ENCODE results near the gene STX18. TPM values are rescaled to one million over a fixed set of nuclear protein-coding genes. Genes with fewer than 3 reads are reported as not detected.
"Not testable (repeated sequence)": the region's sequence is repeated elsewhere in the genome, so short reads cannot be mapped to it uniquely, and the experiment has no call there.

STX18 gene
- total RNA-seq, 1 donor from 2014 or later, result 24.0 TPM

- H3K36me3 ChIP-seq (ENCODE audit: insufficient read depth, low read length), result no peaks in the 10 kb centered on the region
- no peak overlapping the region for H3K27ac Mint-ChIP-seq (ENCODE audit: unreplicated experiment)
- peaks cover 4% of the 10 kb centered on the region for H3K4me1 Mint-ChIP-seq (ENCODE audit: low read depth, unreplicated experiment)
- peak overlapping the region; percentile 48 for H3K4me3 Mint-ChIP-seq (ENCODE audit: unreplicated experiment)
- no peaks in the 10 kb centered on the region for H3K27me3 Mint-ChIP-seq (ENCODE audit: low read depth, unreplicated experiment)
- H3K9me3 ChIP-seq (ENCODE audit: insufficient read depth, low read depth, low read length), result no peaks in the 10 kb centered on the region
- peak overlapping the region; percentile 56 for H3K4me3 ChIP-seq (ENCODE audit: insufficient read depth, low read depth, low read length)
- peaks cover 6% of the 10 kb centered on the region for H3K9me3 Mint-ChIP-seq (ENCODE audit: unreplicated experiment)
- peak overlapping the region; percentile 96 for H2AFZ ChIP-seq (ENCODE audit: low read depth, low read length)
- peaks cover 6% of the 10 kb centered on the region for H3K36me3 Mint-ChIP-seq (ENCODE audit: low read depth, unreplicated experiment)
- no peaks in the 10 kb centered on the region for H4K20me1 ChIP-seq (ENCODE audit: insufficient read depth, low read length)
- H3K4me2 ChIP-seq (ENCODE audit: low read length), result peak overlapping the region; percentile 87
- peaks cover 4% of the 10 kb centered on the region for H3K4me1 ChIP-seq (ENCODE audit: insufficient read depth, low read length)
- peak overlapping the region; percentile 27 for H3K27ac ChIP-seq (ENCODE audit: low read depth, low read length)
- TF ChIP-seq EZH2 (IDR thresholded peaks at IDR 0.05; ENCODE audit: insufficient read depth, low read length), result no peak
- TF ChIP-seq, protein P1, sequence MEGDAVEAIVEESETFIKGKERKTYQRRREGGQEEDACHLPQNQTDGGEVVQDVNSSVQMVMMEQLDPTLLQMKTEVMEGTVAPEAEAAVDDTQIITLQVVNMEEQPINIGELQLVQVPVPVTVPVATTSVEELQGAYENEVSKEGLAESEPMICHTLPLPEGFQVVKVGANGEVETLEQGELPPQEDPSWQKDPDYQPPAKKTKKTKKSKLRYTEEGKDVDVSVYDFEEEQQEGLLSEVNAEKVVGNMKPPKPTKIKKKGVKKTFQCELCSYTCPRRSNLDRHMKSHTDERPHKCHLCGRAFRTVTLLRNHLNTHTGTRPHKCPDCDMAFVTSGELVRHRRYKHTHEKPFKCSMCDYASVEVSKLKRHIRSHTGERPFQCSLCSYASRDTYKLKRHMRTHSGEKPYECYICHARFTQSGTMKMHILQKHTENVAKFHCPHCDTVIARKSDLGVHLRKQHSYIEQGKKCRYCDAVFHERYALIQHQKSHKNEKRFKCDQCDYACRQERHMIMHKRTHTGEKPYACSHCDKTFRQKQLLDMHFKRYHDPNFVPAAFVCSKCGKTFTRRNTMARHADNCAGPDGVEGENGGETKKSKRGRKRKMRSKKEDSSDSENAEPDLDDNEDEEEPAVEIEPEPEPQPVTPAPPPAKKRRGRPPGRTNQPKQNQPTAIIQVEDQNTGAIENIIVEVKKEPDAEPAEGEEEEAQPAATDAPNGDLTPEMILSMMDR (IDR thresholded peaks at IDR 0.05; ENCODE audit: insufficient read depth, low read depth, low read length), result no peak
- DNase-seq (ENCODE audit: low read depth), result peak; percentile 86
- H3K27me3 ChIP-seq (ENCODE audit: insufficient read depth, low read length), result no peaks in the 10 kb centered on the region
- peak overlapping the region; percentile 81 for H3K9ac ChIP-seq (ENCODE audit: low read length)
- H3K79me2 ChIP-seq (ENCODE audit: insufficient read depth, low read length), result no peaks in the 10 kb centered on the region
- peak; percentile 69 for FAIRE-seq
These were observed 32.9 kb upstream of the STX18 start for GRCh38 chr4:4574792-4575191.

DNA sequence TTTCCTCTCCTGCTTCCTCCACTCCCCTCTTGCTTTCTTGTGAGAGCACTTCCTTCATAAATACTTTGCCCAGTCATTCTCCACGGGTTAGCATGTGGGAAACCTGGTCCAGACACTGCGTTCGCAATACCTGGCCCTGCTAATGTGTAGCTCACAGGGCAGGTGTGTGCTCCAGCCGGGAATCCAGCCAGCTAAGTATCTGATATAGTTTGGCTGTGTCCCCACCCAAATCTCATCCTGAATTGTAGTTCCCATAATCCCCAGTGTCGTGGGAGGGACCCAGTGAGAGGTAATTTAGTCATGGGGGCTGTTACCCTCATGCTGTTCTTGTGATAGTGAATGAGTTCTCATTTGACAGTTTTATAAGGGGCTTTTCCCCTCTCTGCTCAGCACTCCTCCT is 32.2 kb upstream of the STX18 start:
- no peak overlapping the region for H3K27ac Mint-ChIP-seq (ENCODE audit: unreplicated experiment)
- no peak overlapping the region for H3K27ac ChIP-seq (ENCODE audit: low read depth, low read length)

DNA sequence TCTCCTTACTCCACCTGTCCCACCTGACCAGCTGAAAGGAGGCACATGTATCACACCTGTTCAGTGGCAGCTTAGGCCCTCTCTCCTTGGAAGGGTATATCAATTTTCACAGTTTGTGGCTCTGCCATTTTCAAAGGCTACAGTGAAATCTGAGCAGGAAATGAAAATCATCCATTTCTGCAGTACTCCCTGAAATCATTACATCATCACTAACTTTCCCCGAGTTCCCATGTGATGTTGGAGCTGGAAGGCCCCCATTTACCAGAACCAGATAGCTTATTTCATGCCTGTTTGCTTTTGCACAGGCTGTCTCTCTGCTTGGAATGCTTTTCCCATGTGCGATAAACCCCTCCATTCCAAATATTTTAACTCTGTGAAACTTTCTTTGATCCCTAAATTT is 31.0 kb upstream of the STX18 start:
- Histone ChIP-seq H3K36me3 (ENCODE audit: insufficient read depth, low read length) (no peaks in the 10 kb centered on the region), H3K4me1 (ENCODE audit: insufficient read depth, low read length) (peaks cover 4% of the 10 kb centered on the region), H3K4me3 (ENCODE audit: insufficient read depth, low read depth, low read length) (no peak overlapping the region), H3K9ac (ENCODE audit: low read length) (no peak overlapping the region), H3K27ac (ENCODE audit: low read depth, low read length) (no peak overlapping the region), H3K79me2 (ENCODE audit: insufficient read depth, low read length) (no peaks in the 10 kb centered on the region), H2AFZ (ENCODE audit: low read depth, low read length) (no peak overlapping the region), H3K4me2 (ENCODE audit: low read length) (no peak overlapping the region), H3K27me3 (ENCODE audit: insufficient read depth, low read length) (no peaks in the 10 kb centered on the region), H4K20me1 (ENCODE audit: insufficient read depth, low read length) (no peaks in the 10 kb centered on the region), H3K9me3 (ENCODE audit: insufficient read depth, low read depth, low read length) (no peaks in the 10 kb centered on the region)
- TF ChIP-seq, protein P1 (IDR thresholded peaks at IDR 0.05; ENCODE audit: insufficient read depth, low read depth, low read length), result no peak
- no peak for TF ChIP-seq EZH2 (IDR thresholded peaks at IDR 0.05; ENCODE audit: insufficient read depth, low read length)
- DNase-seq (ENCODE audit: low read depth), result no peak
- Mint-ChIP-seq H3K9me3 (ENCODE audit: unreplicated experiment) (peaks cover 7% of the 10 kb centered on the region), H3K27ac (ENCODE audit: unreplicated experiment) (no peak overlapping the region), H3K4me1 (ENCODE audit: low read depth, unreplicated experiment) (peaks cover 4% of the 10 kb centered on the region), H3K4me3 (ENCODE audit: unreplicated experiment) (no peak overlapping the region), H3K36me3 (ENCODE audit: low read depth, unreplicated experiment) (peaks cover 6% of the 10 kb centered on the region), H3K27me3 (ENCODE audit: low read depth, unreplicated experiment) (no peaks in the 10 kb centered on the region)
- FAIRE-seq, result no peak

More for the DNA sequence above, 32.2 kb upstream of the STX18 start:
- Histone ChIP-seq H3K79me2 (ENCODE audit: insufficient read depth, low read length) (no peaks in the 10 kb centered on the region), H2AFZ (ENCODE audit: low read depth, low read length) (no peak overlapping the region), H4K20me1 (ENCODE audit: insufficient read depth, low read length) (no peaks in the 10 kb centered on the region), H3K27me3 (ENCODE audit: insufficient read depth, low read length) (no peaks in the 10 kb centered on the region), H3K4me3 (ENCODE audit: insufficient read depth, low read depth, low read length) (no peak overlapping the region), H3K4me2 (ENCODE audit: low read length) (no peak overlapping the region), H3K9me3 (ENCODE audit: insufficient read depth, low read depth, low read length) (no peaks in the 10 kb centered on the region), H3K4me1 (ENCODE audit: insufficient read depth, low read length) (peaks cover 4% of the 10 kb centered on the region), H3K9ac (ENCODE audit: low read length) (no peak overlapping the region), H3K36me3 (ENCODE audit: insufficient read depth, low read length) (no peaks in the 10 kb centered on the region)
- Mint-ChIP-seq H3K9me3 (ENCODE audit: unreplicated experiment) (peaks cover 7% of the 10 kb centered on the region), H3K36me3 (ENCODE audit: low read depth, unreplicated experiment) (peaks cover 8% of the 10 kb centered on the region), H3K4me1 (ENCODE audit: low read depth, unreplicated experiment) (peaks cover 4% of the 10 kb centered on the region), H3K4me3 (ENCODE audit: unreplicated experiment) (no peak overlapping the region), H3K27me3 (ENCODE audit: low read depth, unreplicated experiment) (no peaks in the 10 kb centered on the region)
- TF ChIP-seq, protein P1 (IDR thresholded peaks at IDR 0.05; ENCODE audit: insufficient read depth, low read depth, low read length), result no peak
- TF ChIP-seq EZH2 (IDR thresholded peaks at IDR 0.05; ENCODE audit: insufficient read depth, low read length), result no peak
- DNase-seq (ENCODE audit: low read depth) (no peak), FAIRE-seq (no peak)

GRCh38 chr4:4569861-4570260 is 28.0 kb upstream of the STX18 start:
- not testable (repeated sequence) for H3K27me3 ChIP-seq (ENCODE audit: insufficient read depth, low read length)

More at GRCh38 chr4:4569861-4570260, 28.0 kb upstream of the STX18 start:
- not testable (repeated sequence) for H3K79me2 ChIP-seq (ENCODE audit: insufficient read depth, low read length); H3K27ac ChIP-seq (ENCODE audit: low read depth, low read length); H3K27me3 Mint-ChIP-seq (ENCODE audit: low read depth, unreplicated experiment); FAIRE-seq; H3K4me2 ChIP-seq (ENCODE audit: low read length); DNase-seq (ENCODE audit: low read depth); H3K36me3 ChIP-seq (ENCODE audit: insufficient read depth, low read length); H2AFZ ChIP-seq (ENCODE audit: low read depth, low read length); H3K9me3 Mint-ChIP-seq (ENCODE audit: unreplicated experiment); H3K4me1 Mint-ChIP-seq (ENCODE audit: low read depth, unreplicated experiment); H3K4me3 ChIP-seq (ENCODE audit: insufficient read depth, low read depth, low read length); H3K4me1 ChIP-seq (ENCODE audit: insufficient read depth, low read length); H3K9me3 ChIP-seq (ENCODE audit: insufficient read depth, low read depth, low read length); H4K20me1 ChIP-seq (ENCODE audit: insufficient read depth, low read length); H3K4me3 Mint-ChIP-seq (ENCODE audit: unreplicated experiment); H3K9ac ChIP-seq (ENCODE audit: low read length)
- Mint-ChIP-seq H3K27ac (ENCODE audit: unreplicated experiment) (peak overlapping the region; percentile 64), H3K36me3 (ENCODE audit: low read depth, unreplicated experiment) (peaks cover 11% of the 10 kb centered on the region)

All from astrocyte (in vitro differentiated cells and primary cell).